Activated CD8-positive, alpha-beta memory T cell treated with anti-CD3 and anti-CD28 coated beads, Interleukin-2, amount 50 U/mL, for 24 hours (primary cell): ENCODE results near the gene FRMD4A.

Source experiments
- DNase-seq: peaks from one replicate; pipeline ENCODE4 v3.0.0-alpha.2; 2020; ENCODE audit errors: extremely low read depth

FRMD4A gene

GRCh38 chr10:13651969-13652720, 678.6 kb downstream of the FRMD4A start:
- DNase-seq: no peak

- DNase-seq: no peak
Measured at GRCh38 chr10:13650961-13651360, 679.8 kb downstream of the FRMD4A start.

- no peak for DNase-seq
Measured at GRCh38 chr10:13649844-13650520, 680.7 kb downstream of the FRMD4A start.

GRCh38 chr10:13648425-13648824, 682.3 kb downstream of the FRMD4A start:
- no peak for DNase-seq

- no peak for DNase-seq
Measured at GRCh38 chr10:13644866-13645265, 685.9 kb downstream of the FRMD4A start.

- DNase-seq: no peak
Measured at GRCh38 chr10:13643016-13643415, 687.7 kb downstream of the FRMD4A start.

GRCh38 chr10:13642293-13642692, 688.4 kb downstream of the FRMD4A start:
- DNase-seq: no peak

GRCh38 chr10:13637894-13638293, 692.8 kb downstream of the FRMD4A start:
- no peak for DNase-seq

- DNase-seq: no peak
Measured at GRCh38 chr10:13637303-13637856, 693.3 kb downstream of the FRMD4A start.

- no peak for DNase-seq
Measured at GRCh38 chr10:13636776-13637175, 693.9 kb downstream of the FRMD4A start.

GRCh38 chr10:13634207-13634606, 696.5 kb downstream of the FRMD4A start:
- no peak for DNase-seq

- no peak for DNase-seq
Measured at GRCh38 chr10:13633689-13634088, 697.0 kb downstream of the FRMD4A start.

- DNase-seq: no peak
Measured at GRCh38 chr10:13632884-13633440, 697.8 kb downstream of the FRMD4A start.

- no peak for DNase-seq
Measured at GRCh38 chr10:13632440-13632839, 698.3 kb downstream of the FRMD4A start.

- no peak for DNase-seq
Measured at GRCh38 chr10:13631594-13631993, 699.1 kb downstream of the FRMD4A start.

- no peak for DNase-seq
Measured at GRCh38 chr10:13630231-13630630, 700.5 kb downstream of the FRMD4A start.

- DNase-seq: no peak
Measured at GRCh38 chr10:13629116-13629515, 701.6 kb downstream of the FRMD4A start.

GRCh38 chr10:13628661-13629060, 702.1 kb downstream of the FRMD4A start:
- no peak for DNase-seq

GRCh38 chr10:13627459-13628310, 703.0 kb downstream of the FRMD4A start:
- DNase-seq: no peak

- DNase-seq: no peak
Measured at GRCh38 chr10:13624630-13625029, 706.1 kb downstream of the FRMD4A start.

- no peak for DNase-seq
Measured at GRCh38 chr10:13621931-13622330, 708.8 kb downstream of the FRMD4A start.

GRCh38 chr10:13617116-13617515, 713.6 kb downstream of the FRMD4A start:
- no peak for DNase-seq
